ENCODE measurements around the gene KIRREL2. TPM values are rescaled to one million over a fixed set of nuclear protein-coding genes. Genes with fewer than 3 reads are reported as not detected.

The KIRREL2 gene
- total RNA-seq, 4 donors from 2014 or later, result not detected

DNA sequence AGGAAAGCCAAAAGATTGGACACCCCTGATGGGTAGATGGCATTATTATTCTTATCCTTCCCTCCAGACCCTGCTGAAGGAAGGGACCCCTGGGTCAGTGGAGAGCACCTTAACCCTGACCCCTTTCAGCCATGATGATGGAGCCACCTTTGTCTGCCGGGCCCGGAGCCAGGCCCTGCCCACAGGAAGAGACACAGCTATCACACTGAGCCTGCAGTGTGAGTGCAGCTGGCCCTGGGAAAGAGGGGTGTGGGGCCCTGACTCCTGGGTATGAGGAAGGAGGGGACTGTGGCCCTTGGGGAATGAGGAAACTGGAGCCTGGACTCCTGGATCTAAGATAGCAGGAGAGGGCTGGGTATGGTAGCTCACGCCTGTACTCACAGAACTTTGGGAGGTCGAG is 2.7 kb downstream of the KIRREL2 start:
- H3K27me3 ChIP-seq, result peaks cover 83% of the 10 kb centered on the region
- H3K4me1 ChIP-seq, result peaks cover 17% of the 10 kb centered on the region
- no peak overlapping the region for H3K27ac ChIP-seq
- TF ChIP-seq POLR2A (IDR thresholded peaks at IDR 0.05) (no peak), POLR2AphosphoS5 (IDR thresholded peaks at IDR 0.05) (no peak), EP300 (IDR thresholded peaks at IDR 0.05) (no peak)
- TF ChIP-seq, protein P1, sequence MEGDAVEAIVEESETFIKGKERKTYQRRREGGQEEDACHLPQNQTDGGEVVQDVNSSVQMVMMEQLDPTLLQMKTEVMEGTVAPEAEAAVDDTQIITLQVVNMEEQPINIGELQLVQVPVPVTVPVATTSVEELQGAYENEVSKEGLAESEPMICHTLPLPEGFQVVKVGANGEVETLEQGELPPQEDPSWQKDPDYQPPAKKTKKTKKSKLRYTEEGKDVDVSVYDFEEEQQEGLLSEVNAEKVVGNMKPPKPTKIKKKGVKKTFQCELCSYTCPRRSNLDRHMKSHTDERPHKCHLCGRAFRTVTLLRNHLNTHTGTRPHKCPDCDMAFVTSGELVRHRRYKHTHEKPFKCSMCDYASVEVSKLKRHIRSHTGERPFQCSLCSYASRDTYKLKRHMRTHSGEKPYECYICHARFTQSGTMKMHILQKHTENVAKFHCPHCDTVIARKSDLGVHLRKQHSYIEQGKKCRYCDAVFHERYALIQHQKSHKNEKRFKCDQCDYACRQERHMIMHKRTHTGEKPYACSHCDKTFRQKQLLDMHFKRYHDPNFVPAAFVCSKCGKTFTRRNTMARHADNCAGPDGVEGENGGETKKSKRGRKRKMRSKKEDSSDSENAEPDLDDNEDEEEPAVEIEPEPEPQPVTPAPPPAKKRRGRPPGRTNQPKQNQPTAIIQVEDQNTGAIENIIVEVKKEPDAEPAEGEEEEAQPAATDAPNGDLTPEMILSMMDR (IDR thresholded peaks at IDR 0.05), result no peak
- H3K36me3 ChIP-seq, result no peaks in the 10 kb centered on the region
- no peaks in the 10 kb centered on the region for H3K9me3 ChIP-seq
- 78% methylated on average over 4 of the region's 4 CpGs for WGBS
- H3K4me3 ChIP-seq, result no peak overlapping the region
- no peak for DNase-seq (ENCODE audit: low spot score in 2 of 2)

DNA sequence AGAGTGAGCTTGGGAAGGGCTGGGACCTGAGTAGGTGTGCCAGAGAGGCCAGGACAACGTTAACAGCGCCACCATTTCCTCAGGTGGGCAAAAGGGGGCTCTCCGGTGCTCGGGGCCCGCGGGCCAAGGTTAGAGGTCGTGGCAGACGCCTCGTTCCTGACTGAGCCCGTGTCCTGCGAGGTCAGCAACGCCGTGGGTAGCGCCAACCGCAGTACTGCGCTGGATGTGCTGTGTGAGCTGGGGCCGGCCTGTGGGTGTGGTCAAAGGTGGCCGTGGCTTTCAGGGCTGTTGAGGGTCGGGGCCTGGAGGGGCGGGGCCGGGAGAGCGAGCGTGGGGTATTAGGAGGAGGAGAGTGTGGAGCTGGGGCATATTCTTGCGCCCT is 3.7 kb downstream of the KIRREL2 start:
- DNase-seq (ENCODE audit: low spot score in 2 of 2), result no peak
- 20% methylated on average over 2 of the region's 24 CpGs for WGBS
- Histone ChIP-seq H3K9me3 (no peaks in the 10 kb centered on the region), H3K4me1 (peaks cover 17% of the 10 kb centered on the region), H3K27me3 (peaks cover 76% of the 10 kb centered on the region), H3K4me3 (no peak overlapping the region), H3K36me3 (no peaks in the 10 kb centered on the region), H3K27ac (no peak overlapping the region)
- TF ChIP-seq EP300 (IDR thresholded peaks at IDR 0.05) (no peak), POLR2AphosphoS5 (IDR thresholded peaks at IDR 0.05) (no peak), POLR2A (IDR thresholded peaks at IDR 0.05) (no peak)
- TF ChIP-seq, protein P1 (IDR thresholded peaks at IDR 0.05), result no peak

DNA sequence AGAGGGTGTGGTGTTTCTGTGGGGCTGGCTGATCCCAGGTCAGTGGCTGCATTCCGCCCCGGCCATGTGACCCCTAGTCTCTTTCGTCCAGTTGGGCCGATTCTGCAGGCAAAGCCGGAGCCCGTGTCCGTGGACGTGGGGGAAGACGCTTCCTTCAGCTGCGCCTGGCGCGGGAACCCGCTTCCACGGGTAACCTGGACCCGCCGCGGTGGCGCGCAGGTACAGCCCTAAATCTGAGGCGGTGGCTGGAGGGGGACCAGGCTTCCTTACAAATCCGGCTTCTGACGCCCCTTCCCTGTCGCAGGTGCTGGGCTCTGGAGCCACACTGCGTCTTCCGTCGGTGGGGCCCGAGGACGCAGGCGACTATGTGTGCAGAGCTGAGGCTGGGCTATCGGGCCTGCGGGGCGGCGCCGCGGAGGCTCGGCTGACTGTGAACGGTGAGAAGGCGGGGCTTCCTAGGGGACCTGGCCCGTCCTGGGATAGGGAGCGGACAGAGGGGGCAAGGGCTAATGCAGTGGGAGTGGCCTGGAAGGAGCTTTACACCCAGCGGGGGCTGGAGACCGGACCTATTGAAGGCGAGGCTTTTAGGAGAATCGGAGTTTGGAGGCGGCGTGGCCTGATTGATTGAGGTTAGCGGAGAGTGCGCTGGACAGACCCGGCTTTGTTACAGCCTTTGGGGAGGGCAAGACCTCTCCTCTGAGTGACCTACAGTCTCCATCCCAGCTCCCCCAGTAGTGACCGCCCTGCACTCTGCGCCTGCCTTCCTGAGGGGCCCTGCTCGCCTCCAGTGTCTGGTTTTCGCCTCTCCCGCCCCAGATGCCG is 4.3 kb downstream of the KIRREL2 start:
- no peak overlapping the region for H3K4me3 ChIP-seq

DNA sequence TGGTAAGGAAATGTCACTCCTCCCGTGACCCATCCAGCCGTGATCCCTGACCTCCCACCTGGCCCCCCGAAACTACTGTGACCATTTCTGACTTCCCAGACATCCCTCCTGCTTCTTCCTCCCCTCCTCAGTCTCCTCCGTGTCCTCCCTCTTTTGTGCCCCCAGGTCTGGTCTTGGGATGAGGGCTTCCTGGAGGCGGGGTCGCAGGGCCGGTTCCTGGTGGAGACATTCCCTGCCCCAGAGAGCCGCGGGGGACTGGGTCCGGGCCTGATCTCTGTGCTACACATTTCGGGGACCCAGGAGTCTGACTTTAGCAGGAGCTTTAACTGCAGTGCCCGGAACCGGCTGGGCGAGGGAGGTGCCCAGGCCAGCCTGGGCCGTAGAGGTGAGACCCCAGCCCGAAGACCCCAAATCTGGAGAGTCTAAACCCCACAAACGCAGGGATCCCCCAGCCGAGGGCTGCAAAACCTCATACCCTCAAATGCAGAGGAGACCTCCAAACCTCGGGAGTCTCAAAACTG is 5.0 kb downstream of the KIRREL2 start:
- Histone ChIP-seq H3K27ac (no peak overlapping the region), H3K36me3 (no peaks in the 10 kb centered on the region), H3K4me3 (no peak overlapping the region), H3K9me3 (no peaks in the 10 kb centered on the region), H3K27me3 (peaks cover 71% of the 10 kb centered on the region), H3K4me1 (peaks cover 6% of the 10 kb centered on the region)
- 39% methylated on average over 13 of the region's 19 CpGs for WGBS
- TF ChIP-seq POLR2AphosphoS5 (IDR thresholded peaks at IDR 0.05) (no peak), POLR2A (IDR thresholded peaks at IDR 0.05) (no peak), EP300 (IDR thresholded peaks at IDR 0.05) (no peak)
- TF ChIP-seq, protein P1 (IDR thresholded peaks at IDR 0.05), result no peak
- no peak for DNase-seq (ENCODE audit: low spot score in 2 of 2)

More for the DNA sequence above, 4.3 kb downstream of the KIRREL2 start:
- Histone ChIP-seq H3K27me3 (peaks cover 71% of the 10 kb centered on the region), H3K9me3 (no peaks in the 10 kb centered on the region), H3K27ac (no peak overlapping the region), H3K36me3 (no peaks in the 10 kb centered on the region), H3K4me1 (peaks cover 13% of the 10 kb centered on the region)
- TF ChIP-seq POLR2A (IDR thresholded peaks at IDR 0.05), result no peak
- DNase-seq (ENCODE audit: low spot score in 2 of 2), result no peak
- 26% methylated on average over 36 of the region's 55 CpGs for WGBS

DNA sequence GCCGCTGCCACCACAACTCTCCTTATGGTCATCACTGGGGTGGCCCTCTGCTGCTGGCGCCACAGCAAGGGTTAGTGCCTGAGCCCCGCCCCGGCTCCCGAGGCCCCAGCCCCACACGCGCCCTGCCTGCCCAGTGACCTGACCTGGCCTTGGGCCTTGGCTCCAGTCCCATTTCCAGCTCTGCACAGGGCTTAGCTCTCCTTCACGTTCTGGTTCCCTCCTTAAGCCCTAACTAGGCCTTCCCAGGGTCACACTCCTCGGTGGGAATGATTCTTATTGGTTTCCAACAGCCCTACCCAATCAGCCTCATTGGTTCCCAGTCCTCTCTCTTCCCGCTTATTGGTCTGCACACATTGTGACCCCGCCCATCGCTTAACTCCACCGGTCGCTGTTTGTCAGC is 5.8 kb downstream of the KIRREL2 start:
- Histone ChIP-seq H3K4me1 (no peaks in the 10 kb centered on the region), H3K27ac (no peak overlapping the region), H3K27me3 (peaks cover 66% of the 10 kb centered on the region), H3K9me3 (no peaks in the 10 kb centered on the region), H3K4me3 (no peak overlapping the region), H3K36me3 (no peaks in the 10 kb centered on the region)
- 87% methylated on average over 13 of the region's 14 CpGs for WGBS
- DNase-seq (ENCODE audit: low spot score in 2 of 2), result no peak
- TF ChIP-seq, protein P1 (IDR thresholded peaks at IDR 0.05), result no peak
- TF ChIP-seq POLR2A (IDR thresholded peaks at IDR 0.05), result no peak
- no peak for TF ChIP-seq POLR2AphosphoS5 (IDR thresholded peaks at IDR 0.05)
- no peak for TF ChIP-seq EP300 (IDR thresholded peaks at IDR 0.05)

All from suprapubic skin (tissue), 4 donors.